ENCODE results near the gene FHL5.

- no peak for TF ChIP-seq CTCF (IDR thresholded peaks at IDR 0.05; ENCODE audit: insufficient read depth, low read depth, low read length)
- TF ChIP-seq EZH2 (IDR thresholded peaks at IDR 0.05; ENCODE audit: insufficient read depth, low read length) = no peak
Observed at GRCh38 chr6:96563853-96564252, 925 bp downstream of the FHL5 start.
